CD4-positive, alpha-beta T cell treated with Interferon alpha-2 for 1 hour (primary cell): ENCODE measurements around the gene CDRT4.

ENCODE experiments used
- DNase-seq, 2 donors: peaks; one replicate each; pipeline ENCODE4 v3.0.0-alpha.2; 2020 to 2022

CDRT4 gene

DNA sequence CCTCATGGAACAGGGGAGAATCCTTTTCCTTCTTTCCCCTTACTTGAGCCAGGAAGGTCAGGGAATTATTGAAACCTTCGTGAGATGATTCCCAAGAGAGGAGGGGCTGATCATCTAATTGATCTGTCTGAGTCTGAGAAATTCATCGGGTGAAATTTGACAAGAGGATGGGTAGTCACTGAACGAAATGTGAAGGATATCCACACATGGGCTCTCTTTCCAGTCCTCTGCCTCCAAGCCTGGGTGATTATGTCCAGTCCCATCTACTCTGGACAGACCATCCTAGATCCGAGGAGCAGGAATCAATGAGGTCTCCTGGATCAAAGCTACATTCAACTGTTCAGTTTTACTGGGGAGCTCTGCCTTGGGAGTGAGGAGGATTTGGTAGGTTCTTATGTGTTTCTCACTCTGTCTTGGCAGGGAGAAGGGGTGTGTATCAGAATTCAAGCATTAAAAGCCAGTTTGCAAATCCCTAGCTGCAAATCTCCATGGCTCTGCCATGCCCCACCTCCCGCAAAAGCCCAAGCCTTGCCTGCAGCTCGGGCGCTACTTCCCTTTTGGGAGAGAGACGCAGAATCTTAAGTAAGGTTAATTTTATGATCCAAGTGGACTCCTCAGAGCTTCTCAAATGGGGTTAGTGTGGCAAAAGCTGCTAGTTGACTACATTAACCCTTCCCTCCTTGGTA, 78.9 kb downstream of the CDRT4 start:
- DNase-seq, result no peak

DNA sequence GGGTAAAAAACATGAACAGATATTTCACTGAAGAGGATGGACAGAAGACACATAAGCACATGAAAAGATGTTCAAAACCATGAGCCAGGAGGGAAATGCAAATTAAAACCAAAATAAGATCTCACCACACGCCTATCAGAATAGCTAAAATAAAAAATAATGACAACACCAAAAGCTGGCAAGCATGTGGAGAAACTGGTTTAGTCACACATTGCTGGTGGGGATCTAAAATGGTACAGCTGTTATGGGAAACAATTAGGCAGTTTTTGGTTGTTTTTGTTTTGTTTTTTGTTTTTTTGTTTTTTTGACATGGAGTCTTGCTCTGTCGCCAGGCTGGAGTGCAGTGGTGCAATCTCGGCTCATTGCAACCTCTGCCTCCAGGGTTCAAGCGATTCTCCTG, 81.3 kb downstream of the CDRT4 start:
- no peak for DNase-seq
